ENCODE measurements around the gene FLNC.
A peak's percentile ranks its signal among the peaks of the same experiment; 100 is the strongest.

Gene FLNC

GRCh38 chr7:128883622-128884448 lies 53.6 kb downstream of the FLNC start:
- DNase-seq = peak; percentile 91 to 92

- DNase-seq = no peak
These were observed 54.6 kb downstream of the FLNC start for GRCh38 chr7:128884561-128885369.

- DNase-seq = no peak
These were observed 55.4 kb downstream of the FLNC start for GRCh38 chr7:128885370-128886187.

GRCh38 chr7:128886391-128887168 lies 56.4 kb downstream of the FLNC start:
- no peak for DNase-seq

- DNase-seq = no peak
These were observed 57.2 kb downstream of the FLNC start for GRCh38 chr7:128887169-128888038.

- DNase-seq = no peak
These were observed 58.0 kb downstream of the FLNC start for GRCh38 chr7:128888039-128888755.

GRCh38 chr7:128888756-128889095 lies 58.5 kb downstream of the FLNC start:
- DNase-seq = no peak

- DNase-seq = no peak
These were observed 58.9 kb downstream of the FLNC start for GRCh38 chr7:128889121-128889520.

GRCh38 chr7:128890306-128891109 lies 60.3 kb downstream of the FLNC start:
- no peak for DNase-seq

GRCh38 chr7:128891110-128891941 lies 61.1 kb downstream of the FLNC start:
- no peak for DNase-seq

GRCh38 chr7:128891942-128892269 lies 61.7 kb downstream of the FLNC start:
- no peak for DNase-seq

- no peak for DNase-seq
These were observed 62.5 kb downstream of the FLNC start for GRCh38 chr7:128892521-128893250.

- DNase-seq = no peak
These were observed 63.3 kb downstream of the FLNC start for GRCh38 chr7:128893251-128894100.

- no peak for DNase-seq
These were observed 63.9 kb downstream of the FLNC start for GRCh38 chr7:128894101-128894440.

GRCh38 chr7:128895320-128895719 lies 65.1 kb downstream of the FLNC start:
- DNase-seq = no peak

GRCh38 chr7:128899392-128899791 lies 69.2 kb downstream of the FLNC start:
- no peak for DNase-seq

GRCh38 chr7:128900237-128900636 lies 70.0 kb downstream of the FLNC start:
- DNase-seq = no peak
